ENCODE data around the gene APRT. TPM values are rescaled to one million over a fixed set of nuclear protein-coding genes. Genes with fewer than 3 reads are reported as not detected.

APRT gene
- total RNA-seq, 1 experiment from 2014 or later: 311 TPM

GRCh38 chr16:88837806-88838205 lies 26.1 kb upstream of the APRT start:
- ChIA-PET CTCF (no interaction called here), POLR2A (no interaction called here), RAD21 (ENCODE audit: low non-redundant PET in 1 of 2, low total read pairs in 2 of 2, uncharacterized antibody in 2 of 2, unreplicated experiment in 2 of 2) (no interaction called here)
- Histone ChIP-seq H3K79me2 (ENCODE audit: insufficient read depth, low read length) (no peaks in the 10 kb centered on the region), H3K4me1 (ENCODE audit: control insufficient read depth in 1 of 2, insufficient read depth in 2 of 2, low read length in 2 of 2) (no peaks in the 10 kb centered on the region), H3K4me3 (replicated peaks in 1 of 2; ENCODE audit: low read depth in 1 of 2, low read length in 2 of 2) (no peak overlapping the region), H3K9me3 (ENCODE audit: control insufficient read depth in 1 of 2, insufficient read depth in 1 of 2, low read depth in 1 of 2, low read length in 2 of 2) (no peaks in the 10 kb centered on the region), H3K27ac (ENCODE audit: low read depth, low read length) (no peak overlapping the region), H3K9ac (ENCODE audit: low read length) (no peak overlapping the region), H2AFZ (ENCODE audit: low read depth, low read length, poor library complexity, severe bottlenecking) (no peak overlapping the region), H3K9me2 (ENCODE audit: insufficient read depth) (no peaks in the 10 kb centered on the region), H3K27me3 (ENCODE audit: insufficient read depth, low read length) (no peaks in the 10 kb centered on the region), H4K20me1 (ENCODE audit: insufficient read depth) (no peaks in the 10 kb centered on the region), H3K4me2 (ENCODE audit: low read length) (no peak overlapping the region), H3K36me3 (ENCODE audit: control insufficient read depth in 1 of 2, insufficient read depth in 2 of 2, low read length in 2 of 2) (no peaks in the 10 kb centered on the region)
- no TSS peak for BruUV-seq (replicated peaks)
- no peak for ATAC-seq
- TF ChIP-seq MAX (IDR thresholded peaks at IDR 0.05) (no peak), RAD21 (IDR thresholded peaks at IDR 0.05; ENCODE audit: low read depth) (no peak), EZH2phosphoT487 (IDR thresholded peaks at IDR 0.05; ENCODE audit: borderline replicate concordance) (no peak), ATF3 (IDR thresholded peaks at IDR 0.05) (no peak), ZBTB33 (IDR thresholded peaks at IDR 0.05; ENCODE audit: extremely low read depth, insufficient replicate concordance, low read length) (no peak), SIN3A (IDR thresholded peaks at IDR 0.05; ENCODE audit: low read depth) (no peak), POLR2A (IDR thresholded peaks at IDR 0.05; ENCODE audit: borderline replicate concordance, extremely low read depth, insufficient read depth, insufficient read length) (no peak), CBX3 (IDR thresholded peaks at IDR 0.05; ENCODE audit: low read depth) (no peak), ZNF274 (IDR thresholded peaks at IDR 0.05; ENCODE audit: low read depth, low read length) (no peak), CEBPB (IDR thresholded peaks at IDR 0.05; ENCODE audit: low read depth) (no peak), SP1 (IDR thresholded peaks at IDR 0.05; ENCODE audit: low read depth) (no peak), FOSL1 (IDR thresholded peaks at IDR 0.05; ENCODE audit: low read depth) (no peak), JUND (IDR thresholded peaks at IDR 0.05) (no peak)
- intact Hi-C loops (cut with micrococcal nuclease): no loop called here
- DNase-seq (ENCODE audit: low read depth, low spot score): no peak
